Breast epithelium (tissue), 3 donors: ENCODE data around the gene MED1.

Experiments used
- POLR2A ChIP-seq: fragments of 450-650 bp; IDR thresholded peaks from one replicate; pipeline ENCODE4 v1.6.1; 2016; ENCODE audit warnings: antibody characterized with exemption, mild to moderate bottlenecking, moderate library complexity
- POLR2AphosphoS5 ChIP-seq, 3 donors: sonication (generic); formaldehyde crosslinking; IDR thresholded peaks; one replicate each; pipeline ENCODE4 v1.6.1; 2017; ENCODE audit warnings: antibody characterized with exemption in 3 of 3
- TF ChIP-seq, protein P1 (sequence below), 3 donors: fragments of 450-650 bp; IDR thresholded peaks; one replicate each; pipeline ENCODE4 v1.5.1; 2016 to 2017; ENCODE audit warnings: antibody characterized with exemption in 3 of 3, mild to moderate bottlenecking in 3 of 3, moderate library complexity in 3 of 3

DNA sequence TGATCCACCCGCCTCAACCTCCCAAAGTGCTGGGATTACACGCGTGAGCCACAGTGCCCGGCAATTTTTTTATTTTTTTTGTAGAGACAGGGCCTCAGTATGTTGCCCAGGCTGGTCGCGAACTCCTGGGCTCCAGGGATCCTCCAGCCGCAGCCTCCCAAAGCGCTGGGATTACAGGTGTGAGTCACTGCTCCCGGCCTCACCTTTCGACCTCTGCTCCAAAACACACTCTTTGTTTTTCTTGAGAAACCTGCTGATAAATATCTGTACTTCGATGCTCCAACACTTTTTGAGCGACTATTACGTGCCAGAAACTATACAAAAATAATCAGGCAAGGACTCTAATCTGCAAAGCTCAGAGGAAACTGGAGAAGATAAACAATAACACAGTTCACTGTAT lies 1.0 kb downstream of the MED1 start:
- TF ChIP-seq POLR2AphosphoS5 (IDR thresholded peaks at IDR 0.05) (no peak), POLR2A (no peak)
- TF ChIP-seq, protein P1, sequence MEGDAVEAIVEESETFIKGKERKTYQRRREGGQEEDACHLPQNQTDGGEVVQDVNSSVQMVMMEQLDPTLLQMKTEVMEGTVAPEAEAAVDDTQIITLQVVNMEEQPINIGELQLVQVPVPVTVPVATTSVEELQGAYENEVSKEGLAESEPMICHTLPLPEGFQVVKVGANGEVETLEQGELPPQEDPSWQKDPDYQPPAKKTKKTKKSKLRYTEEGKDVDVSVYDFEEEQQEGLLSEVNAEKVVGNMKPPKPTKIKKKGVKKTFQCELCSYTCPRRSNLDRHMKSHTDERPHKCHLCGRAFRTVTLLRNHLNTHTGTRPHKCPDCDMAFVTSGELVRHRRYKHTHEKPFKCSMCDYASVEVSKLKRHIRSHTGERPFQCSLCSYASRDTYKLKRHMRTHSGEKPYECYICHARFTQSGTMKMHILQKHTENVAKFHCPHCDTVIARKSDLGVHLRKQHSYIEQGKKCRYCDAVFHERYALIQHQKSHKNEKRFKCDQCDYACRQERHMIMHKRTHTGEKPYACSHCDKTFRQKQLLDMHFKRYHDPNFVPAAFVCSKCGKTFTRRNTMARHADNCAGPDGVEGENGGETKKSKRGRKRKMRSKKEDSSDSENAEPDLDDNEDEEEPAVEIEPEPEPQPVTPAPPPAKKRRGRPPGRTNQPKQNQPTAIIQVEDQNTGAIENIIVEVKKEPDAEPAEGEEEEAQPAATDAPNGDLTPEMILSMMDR (IDR thresholded peaks at IDR 0.05) = no peak
